Skeletal muscle tissue (tissue), 4 donors: Measurements from ENCODE around the gene TOMM40L. TPM values are rescaled to one million over a fixed set of nuclear protein-coding genes. Genes with fewer than 3 reads are reported as not detected.

Experiments
- H3K27ac ChIP-seq: one replicate; pipeline ENCODE4 v1.7.0; 2013; ENCODE audit warnings: mild to moderate bottlenecking, low read depth, low read length, inconsistent platforms
- H3K27me3 ChIP-seq, 3 donors: one replicate each; pipeline ENCODE4 v1.7.0; 2013; ENCODE audit warnings: low read length in 3 of 3; ENCODE audit not compliant: control insufficient read depth in 3 of 3, insufficient read depth in 3 of 3
- H3K36me3 ChIP-seq, 3 donors: one replicate each; pipeline ENCODE4 v1.7.0; 2013; ENCODE audit warnings: low read length in 3 of 3; ENCODE audit not compliant: control insufficient read depth in 3 of 3, insufficient read depth in 3 of 3
- H3K4me1 ChIP-seq, 3 donors: one replicate each; pipeline ENCODE4 v1.7.0; 2013; ENCODE audit warnings: low read length in 3 of 3, mild to moderate bottlenecking in 3 of 3; ENCODE audit not compliant: control insufficient read depth in 3 of 3, insufficient read depth in 3 of 3
- H3K4me3 ChIP-seq, 3 donors: one replicate each; pipeline ENCODE4 v1.7.0; 2013; ENCODE audit warnings: low read length in 3 of 3
- H3K9ac ChIP-seq, 3 donors: one replicate each; pipeline ENCODE4 v1.7.0; 2013; ENCODE audit warnings: low read length in 3 of 3, mild to moderate bottlenecking in 3 of 3, moderate library complexity in 2 of 3, low read depth in 1 of 3
- H3K9me3 ChIP-seq, 3 donors: one replicate each; pipeline ENCODE4 v1.7.0; 2013; ENCODE audit warnings: low read length in 3 of 3; ENCODE audit not compliant: control insufficient read depth in 3 of 3
- total RNA-seq: library from RNA; depleted of rRNA; stranded (reverse); fragments of >200 nt; gene quantifications from one replicate; pipeline ENCODE4 v1.2.3, GENCODE V29; 2014
- donor health status: Osteomylitis.

TOMM40L gene
- total RNA-seq, 1 donor from 2014 or later: 10.4 TPM

DNA sequence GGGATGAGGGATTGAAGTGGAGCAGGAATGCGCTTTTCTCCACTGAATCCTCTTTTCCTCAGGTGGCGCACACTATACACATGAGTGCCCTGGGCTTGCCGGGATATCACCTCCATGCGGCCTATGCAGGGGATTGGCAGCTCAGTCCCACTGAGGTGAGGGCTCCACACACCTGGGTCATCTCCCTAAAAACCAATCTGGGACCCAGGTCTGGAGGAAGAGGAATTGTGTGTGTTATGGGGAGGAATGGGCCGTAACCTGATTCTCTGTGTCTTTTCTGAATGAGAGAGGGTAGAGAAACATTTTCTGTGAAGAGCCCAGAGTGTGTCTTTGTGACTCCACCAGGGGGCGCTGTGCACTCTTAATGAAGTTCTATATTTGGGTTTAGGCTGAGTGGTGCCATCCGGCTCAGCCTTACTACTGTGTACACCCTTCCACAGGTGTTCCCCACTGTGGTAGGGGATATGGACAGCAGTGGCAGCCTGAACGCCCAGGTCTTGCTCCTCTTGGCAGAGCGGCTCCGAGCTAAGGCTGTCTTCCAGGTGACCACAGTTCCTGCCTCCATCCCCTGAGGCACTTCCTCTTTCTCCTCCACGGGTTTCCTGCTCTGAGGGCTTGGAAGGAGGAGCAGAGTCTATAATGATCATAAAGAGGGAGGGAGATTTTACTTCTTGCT, 1.5 kb downstream of the TOMM40L start:
- Histone ChIP-seq H3K9me3 (no peaks in the 10 kb centered on the region), H3K9ac (peak overlapping the region; percentile 24 to 85 (median 84)), H3K27ac (no peak overlapping the region), H3K36me3 (peaks cover 24 to 32% (median 27%) of the 10 kb centered on the region in 3 donors), H3K4me1 (peaks cover 20 to 25% (median 22%) of the 10 kb centered on the region in 3 donors), H3K4me3 (peak overlapping the region in 2 of 3 donors; percentile 99), H3K27me3 (no peaks in the 10 kb centered on the region)

DNA sequence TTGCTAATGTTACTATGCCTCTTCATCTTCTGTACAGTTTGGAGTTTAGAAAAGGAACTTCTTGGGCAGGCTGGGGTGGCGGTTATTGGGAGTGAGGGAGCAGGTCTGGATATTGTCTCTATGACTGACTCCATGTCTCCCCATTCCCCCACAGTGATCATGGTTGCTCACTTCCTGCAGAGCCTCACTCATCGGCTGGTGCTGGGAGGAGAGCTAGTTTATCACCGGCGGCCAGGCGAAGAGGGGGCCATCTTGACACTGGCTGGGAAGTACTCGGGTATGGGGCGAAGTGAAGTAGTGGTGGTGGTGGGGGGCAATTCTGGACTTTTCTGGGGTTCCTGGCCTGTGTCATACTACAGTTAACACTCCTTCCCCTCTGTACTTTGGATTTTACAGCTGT, 2.2 kb downstream of the TOMM40L start:
- H3K27ac ChIP-seq: no peak overlapping the region
- H3K27me3 ChIP-seq: no peaks in the 10 kb centered on the region
- no peak overlapping the region for H3K4me3 ChIP-seq
- H3K36me3 ChIP-seq: peaks cover 24 to 32% (median 27%) of the 10 kb centered on the region in 3 donors
- H3K9ac ChIP-seq: no peak overlapping the region
- no peaks in the 10 kb centered on the region for H3K9me3 ChIP-seq
- peaks cover 20 to 25% (median 22%) of the 10 kb centered on the region in 3 donors for H3K4me1 ChIP-seq

DNA sequence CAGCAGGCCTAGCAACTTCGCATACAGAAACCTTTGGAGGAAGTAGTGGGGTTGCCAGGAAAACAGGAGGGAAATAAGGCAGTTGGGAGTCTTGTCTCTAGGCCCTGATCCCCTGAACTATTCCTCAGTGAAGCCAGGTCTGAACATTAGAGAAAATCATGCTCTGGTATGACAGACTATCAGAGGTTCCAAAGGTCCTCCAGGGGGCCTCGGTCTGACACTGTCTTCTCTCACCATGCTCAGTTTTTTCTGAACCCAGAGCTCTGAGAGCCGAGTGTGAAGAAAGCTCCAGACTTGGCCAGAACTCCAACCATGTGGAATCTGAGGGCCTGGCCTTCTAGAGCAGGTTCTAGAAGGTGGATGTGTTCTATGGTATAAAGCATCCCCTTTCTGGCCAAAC, 4.0 kb downstream of the TOMM40L start:
- Histone ChIP-seq H3K36me3 (peaks cover 24 to 32% (median 27%) of the 10 kb centered on the region in 3 donors), H3K4me1 (peaks cover 20 to 25% (median 22%) of the 10 kb centered on the region in 3 donors), H3K27me3 (no peaks in the 10 kb centered on the region), H3K9me3 (no peaks in the 10 kb centered on the region), H3K9ac (no peak overlapping the region), H3K27ac (no peak overlapping the region), H3K4me3 (no peak overlapping the region)

DNA sequence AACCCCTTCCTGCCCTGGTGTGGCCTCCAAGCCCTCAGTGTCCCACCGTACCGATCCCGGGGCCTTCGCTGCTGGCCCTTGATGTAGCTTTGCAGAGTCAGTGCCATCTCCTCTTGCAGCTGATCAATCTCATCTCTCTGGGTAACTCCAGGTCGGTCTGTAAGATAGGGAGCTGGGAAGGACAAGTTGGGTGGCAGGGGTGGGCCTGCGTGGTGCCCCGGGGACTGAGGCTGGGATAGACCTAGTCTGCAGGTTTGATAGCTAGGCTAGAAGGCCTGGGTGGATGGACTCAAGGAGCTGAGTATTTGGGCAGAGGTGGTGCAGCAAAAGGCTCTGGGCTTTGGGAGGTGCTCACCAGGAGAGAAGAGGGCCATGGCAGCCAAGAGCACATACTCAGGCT, 4.9 kb downstream of the TOMM40L start:
- Histone ChIP-seq H3K4me1 (peaks cover 16 to 18% (median 16%) of the 10 kb centered on the region in 3 donors), H3K9ac (no peak overlapping the region), H3K9me3 (no peaks in the 10 kb centered on the region), H3K27me3 (no peaks in the 10 kb centered on the region), H3K4me3 (no peak overlapping the region), H3K27ac (no peak overlapping the region), H3K36me3 (peaks cover 24 to 32% (median 27%) of the 10 kb centered on the region in 3 donors)

DNA sequence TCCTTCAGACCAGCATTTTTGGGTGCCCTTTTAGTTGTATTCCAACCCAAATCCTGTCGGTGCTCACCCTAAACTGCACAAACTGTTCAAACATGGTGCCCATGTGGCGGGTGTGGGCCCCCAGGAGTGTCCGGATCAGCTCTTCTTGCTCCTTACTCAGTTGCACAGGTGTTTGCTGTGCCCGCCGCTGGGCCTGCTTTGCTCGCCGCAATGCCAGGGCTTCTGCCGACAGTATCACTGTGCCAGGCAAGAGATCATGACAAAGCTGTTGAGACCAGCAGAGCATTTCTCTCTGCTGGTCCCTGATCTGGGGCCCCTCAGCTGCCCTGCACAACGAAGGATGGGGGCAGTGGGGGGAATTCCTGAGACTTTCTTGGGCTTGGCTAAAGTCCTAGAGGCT, 7.2 kb downstream of the TOMM40L start:
- no peak overlapping the region for H3K9ac ChIP-seq
- no peak overlapping the region for H3K4me3 ChIP-seq

DNA sequence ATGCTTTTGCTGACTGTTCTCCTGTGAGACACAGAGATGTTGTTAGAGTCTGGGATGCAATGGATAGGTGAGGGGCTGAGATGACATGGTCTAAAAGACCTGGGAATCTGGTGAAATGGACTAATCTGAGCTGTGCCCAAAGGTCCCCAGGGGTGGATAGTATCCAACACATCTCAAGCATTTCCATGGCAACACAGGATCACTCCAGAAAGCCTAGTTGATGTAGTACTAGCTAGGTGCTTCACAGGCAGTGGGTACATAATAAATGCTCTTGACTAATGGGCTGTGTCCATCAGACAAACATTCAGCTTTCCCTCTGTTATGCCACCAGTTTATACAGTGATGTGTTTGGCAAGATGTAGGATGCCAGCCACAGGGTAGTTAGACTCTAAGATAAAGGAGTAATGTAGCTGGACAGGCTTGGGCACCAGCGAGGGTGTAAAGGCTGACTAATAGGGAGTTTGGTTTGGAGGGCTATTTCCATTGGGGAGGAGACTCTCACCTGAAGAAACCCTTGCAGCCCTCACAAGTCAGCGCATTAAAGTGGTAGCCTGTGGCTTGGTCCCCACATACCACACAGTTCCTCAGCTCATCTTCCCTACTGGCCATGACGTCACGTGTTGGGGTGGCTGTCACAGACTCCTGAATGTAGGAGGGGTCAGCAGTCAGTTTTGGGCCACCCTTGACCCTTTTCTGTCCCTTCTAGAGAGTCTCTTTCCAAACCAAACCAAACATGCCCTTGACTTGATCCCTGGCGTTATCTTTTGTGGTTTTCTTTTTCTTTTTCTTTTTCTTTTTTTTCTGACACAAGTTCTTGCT, 10.3 kb downstream of the TOMM40L start:
- peaks cover 0 to 4% (median 0%) of the 10 kb centered on the region in 3 donors for H3K27me3 ChIP-seq
- H3K9me3 ChIP-seq: no peaks in the 10 kb centered on the region
- no peak overlapping the region for H3K4me3 ChIP-seq
- no peaks in the 10 kb centered on the region for H3K36me3 ChIP-seq
- H3K9ac ChIP-seq: no peak overlapping the region
- H3K4me1 ChIP-seq: no peaks in the 10 kb centered on the region
- H3K27ac ChIP-seq: no peak overlapping the region

More for the DNA sequence above, 7.2 kb downstream of the TOMM40L start:
- H3K27ac ChIP-seq: no peak overlapping the region
- no peaks in the 10 kb centered on the region for H3K27me3 ChIP-seq
- H3K4me1 ChIP-seq: no peaks in the 10 kb centered on the region
- H3K36me3 ChIP-seq: peaks cover 21 to 28% (median 26%) of the 10 kb centered on the region in 3 donors
- H3K9me3 ChIP-seq: no peaks in the 10 kb centered on the region

DNA sequence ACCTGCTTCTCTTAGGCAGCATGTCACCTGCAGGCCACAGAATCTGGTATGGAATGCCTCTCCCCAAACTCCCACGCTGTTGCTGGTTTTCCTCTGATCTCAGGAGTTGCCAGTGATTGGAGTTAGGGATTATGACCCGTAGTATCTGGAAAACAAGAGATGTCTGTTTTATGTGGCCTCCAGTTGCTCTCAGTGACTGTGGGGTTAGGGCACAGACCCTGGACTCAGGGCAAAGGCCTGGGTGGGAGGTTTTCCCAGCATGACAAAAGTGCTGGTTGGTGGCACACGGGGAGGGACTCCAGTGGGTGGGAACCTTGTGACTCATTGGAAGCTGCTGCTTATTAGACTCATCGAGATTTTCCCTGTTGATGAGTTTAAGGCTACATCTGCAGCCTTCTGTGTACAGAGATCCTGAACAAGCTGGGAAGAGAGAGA, 12.2 kb downstream of the TOMM40L start, which contains the start of gene NR1I3:
Gene NR1I3, minus strand, starts transcription at position 165 of the 435 bp plus-strand sequence. CDS start 1,638 bp downstream, outside the sequence.
- Histone ChIP-seq H3K9ac (no peak within 1 kb of the TSS), H3K36me3 (no peaks in the 10 kb centered on the region), H3K27ac (no peak within 1 kb of the TSS), H3K27me3 (peaks cover 0 to 5% (median 4%) of the 10 kb centered on the region in 3 donors), H3K9me3 (no peaks in the 10 kb centered on the region), H3K4me3 (no peak within 1 kb of the TSS), H3K4me1 (no peaks in the 10 kb centered on the region)

DNA sequence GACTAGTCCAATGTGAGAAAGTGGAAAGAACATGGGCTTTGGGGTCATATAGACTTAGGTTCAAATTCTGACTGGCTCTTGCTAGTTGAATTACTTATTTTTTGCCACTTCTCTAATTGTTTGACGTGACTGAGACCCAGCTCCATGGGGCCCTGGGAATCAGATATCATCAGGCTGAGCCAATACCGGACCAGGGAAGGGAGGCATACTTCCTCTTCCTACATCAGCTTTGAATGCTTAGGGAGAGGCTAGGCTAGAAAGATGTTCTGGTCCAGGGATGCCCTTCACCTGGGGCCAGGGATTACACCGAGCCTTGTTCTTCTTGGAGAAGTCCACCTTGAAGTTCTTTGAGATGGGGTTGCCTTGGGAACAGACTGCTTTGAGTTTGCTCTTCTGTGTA, 15.8 kb downstream of the TOMM40L start:
- Histone ChIP-seq H3K36me3 (no peaks in the 10 kb centered on the region), H3K4me3 (no peak overlapping the region), H3K9ac (no peak overlapping the region), H3K27me3 (peaks cover 0 to 5% (median 4%) of the 10 kb centered on the region in 3 donors), H3K27ac (no peak overlapping the region), H3K9me3 (no peaks in the 10 kb centered on the region), H3K4me1 (no peaks in the 10 kb centered on the region)

DNA sequence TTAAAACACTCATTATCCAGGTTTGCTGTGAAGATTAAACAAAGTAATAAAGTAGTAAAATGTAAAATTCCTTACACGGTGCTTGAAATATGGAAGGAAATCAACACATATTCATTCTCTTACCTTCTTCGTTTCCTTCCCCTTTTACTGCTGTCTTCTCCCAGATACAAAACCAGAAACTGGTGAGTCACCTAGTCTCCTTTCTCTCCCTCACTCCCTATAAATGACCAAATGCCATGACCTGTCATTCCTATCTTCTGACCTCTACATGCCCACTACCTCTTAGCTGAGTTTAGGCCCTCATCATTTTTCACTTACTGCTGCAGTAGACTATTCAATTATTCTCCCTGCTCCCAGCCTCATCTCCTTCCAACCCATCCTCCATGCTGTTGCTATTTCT, 16.5 kb downstream of the TOMM40L start:
- peaks cover 0 to 5% (median 4%) of the 10 kb centered on the region in 3 donors for H3K27me3 ChIP-seq
- H3K9me3 ChIP-seq: no peaks in the 10 kb centered on the region
- H3K27ac ChIP-seq: no peak overlapping the region
- no peaks in the 10 kb centered on the region for H3K36me3 ChIP-seq
- H3K4me3 ChIP-seq: no peak overlapping the region
- H3K4me1 ChIP-seq: no peaks in the 10 kb centered on the region
- H3K9ac ChIP-seq: no peak overlapping the region

DNA sequence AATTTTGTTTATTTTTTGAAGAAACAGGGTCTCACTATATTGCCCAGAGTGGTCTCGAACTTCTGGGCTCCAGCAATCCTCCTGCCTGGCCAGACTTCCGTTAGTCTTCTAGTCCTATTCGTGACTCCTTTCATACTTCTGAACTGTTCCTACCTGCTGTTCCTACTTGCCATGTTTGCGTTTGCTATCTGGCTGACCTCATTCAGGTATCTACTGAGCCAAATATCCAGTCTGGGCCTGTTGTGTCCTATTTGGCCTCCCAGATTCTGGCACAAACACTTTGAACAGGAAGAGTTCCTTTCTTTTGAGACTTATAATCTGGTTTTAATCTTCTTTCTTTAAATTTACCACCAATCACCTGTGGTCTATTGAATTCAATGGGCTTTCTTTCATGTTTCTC, 19.0 kb downstream of the TOMM40L start:
- Histone ChIP-seq H3K4me1 (no peaks in the 10 kb centered on the region), H3K9me3 (no peaks in the 10 kb centered on the region), H3K27ac (no peak overlapping the region)

More for the DNA sequence above, 19.0 kb downstream of the TOMM40L start:
- H3K27me3 ChIP-seq: peaks cover 0 to 5% (median 4%) of the 10 kb centered on the region in 3 donors
- no peak overlapping the region for H3K4me3 ChIP-seq
- H3K9ac ChIP-seq: no peak overlapping the region
- no peaks in the 10 kb centered on the region for H3K36me3 ChIP-seq
